ENCODE results near the gene CPA2. TPM values are rescaled to one million over a fixed set of nuclear protein-coding genes. Genes with fewer than 3 reads are reported as not detected.
"Not testable (repeated sequence)": the region's sequence is repeated elsewhere in the genome, so short reads cannot be mapped to it uniquely, and the experiment has no call there.

CPA2 gene
- total RNA-seq, 1 donor from 2014 or later, result 85.0 TPM

GRCh38 chr7:130248842-130249241, 17.8 kb upstream of the CPA2 start:
- DNase-seq (ENCODE audit: low spot score, unreplicated experiment); H3K27me3 Mint-ChIP-seq; H3K27ac Mint-ChIP-seq; H3K4me3 Mint-ChIP-seq (ENCODE audit: low read depth); H3K4me1 Mint-ChIP-seq (ENCODE audit: low read depth): not testable (repeated sequence)
- Mint-ChIP-seq H3K36me3 (ENCODE audit: insufficient read depth) (peaks cover 15% of the 10 kb centered on the region), H3K9me3 (ENCODE audit: low read depth) (peaks cover 48% of the 10 kb centered on the region)

GRCh38 chr7:130249626-130250025, 17.0 kb upstream of the CPA2 start:
- Mint-ChIP-seq H3K36me3 (ENCODE audit: insufficient read depth) (peaks cover 16% of the 10 kb centered on the region), H3K9me3 (ENCODE audit: low read depth) (peaks cover 52% of the 10 kb centered on the region)

GRCh38 chr7:130254555-130254954, 12.1 kb upstream of the CPA2 start:
- Mint-ChIP-seq H3K9me3 (ENCODE audit: low read depth) (peaks cover 44% of the 10 kb centered on the region), H3K27me3 (no peaks in the 10 kb centered on the region), H3K4me3 (ENCODE audit: low read depth) (no peak overlapping the region), H3K27ac (no peak overlapping the region), H3K4me1 (ENCODE audit: low read depth) (peaks cover 2% of the 10 kb centered on the region), H3K36me3 (ENCODE audit: insufficient read depth) (peaks cover 17% of the 10 kb centered on the region)
- TF ChIP-seq CTCF (IDR thresholded peaks at IDR 0.05; ENCODE audit: unreplicated experiment), result no peak
- no peak for DNase-seq (ENCODE audit: low spot score, unreplicated experiment)

More at GRCh38 chr7:130249626-130250025, 17.0 kb upstream of the CPA2 start:
- H3K4me1 Mint-ChIP-seq (ENCODE audit: low read depth); H3K27me3 Mint-ChIP-seq; DNase-seq (ENCODE audit: low spot score, unreplicated experiment); H3K4me3 Mint-ChIP-seq (ENCODE audit: low read depth); H3K27ac Mint-ChIP-seq: not testable (repeated sequence)

- Mint-ChIP-seq H3K36me3 (ENCODE audit: insufficient read depth) (peaks cover 14% of the 10 kb centered on the region), H3K27ac (no peak overlapping the region), H3K4me3 (ENCODE audit: low read depth) (no peak overlapping the region), H3K27me3 (no peaks in the 10 kb centered on the region), H3K9me3 (ENCODE audit: low read depth) (peaks cover 31% of the 10 kb centered on the region), H3K4me1 (ENCODE audit: low read depth) (peaks cover 2% of the 10 kb centered on the region)
- DNase-seq (ENCODE audit: low spot score, unreplicated experiment), result no peak
- TF ChIP-seq CTCF (IDR thresholded peaks at IDR 0.05; ENCODE audit: unreplicated experiment), result no peak
These were observed 10.0 kb upstream of the CPA2 start for GRCh38 chr7:130256704-130257103.

GRCh38 chr7:130258494-130259078, 8.1 kb upstream of the CPA2 start:
- no peak overlapping the region for H3K27ac Mint-ChIP-seq
- H3K4me3 Mint-ChIP-seq (ENCODE audit: low read depth), result no peak overlapping the region
- TF ChIP-seq CTCF (IDR thresholded peaks at IDR 0.05; ENCODE audit: unreplicated experiment), result no peak
- H3K27me3 Mint-ChIP-seq, result no peaks in the 10 kb centered on the region
- H3K9me3 Mint-ChIP-seq (ENCODE audit: low read depth), result peaks cover 15% of the 10 kb centered on the region
- no peak for DNase-seq (ENCODE audit: low spot score, unreplicated experiment)
- peaks cover 9% of the 10 kb centered on the region for H3K4me1 Mint-ChIP-seq (ENCODE audit: low read depth)
- peaks cover 7% of the 10 kb centered on the region for H3K36me3 Mint-ChIP-seq (ENCODE audit: insufficient read depth)

GRCh38 chr7:130262448-130262847, 4.2 kb upstream of the CPA2 start:
- H3K4me3 Mint-ChIP-seq (ENCODE audit: low read depth), result no peak overlapping the region
- peak overlapping the region; percentile 67 for H3K27ac Mint-ChIP-seq
- no peak for TF ChIP-seq CTCF (IDR thresholded peaks at IDR 0.05; ENCODE audit: unreplicated experiment)
- H3K36me3 Mint-ChIP-seq (ENCODE audit: insufficient read depth), result peaks cover 1% of the 10 kb centered on the region
- peaks cover 8% of the 10 kb centered on the region for H3K9me3 Mint-ChIP-seq (ENCODE audit: low read depth)
- H3K4me1 Mint-ChIP-seq (ENCODE audit: low read depth), result peaks cover 43% of the 10 kb centered on the region
- H3K27me3 Mint-ChIP-seq, result no peaks in the 10 kb centered on the region
- no peak for DNase-seq (ENCODE audit: low spot score, unreplicated experiment)

All from progenitor cell of endocrine pancreas (in vitro differentiated cells).